CD4-positive, alpha-beta memory T cell (primary cell): ENCODE results near the gene C1QTNF5. TPM values are rescaled to one million over a fixed set of nuclear protein-coding genes. Genes with fewer than 3 reads are reported as not detected.

ENCODE experiments used
- CTCF ChIA-PET: fragments of 350-600 bp; sonication (Branson Sonifier 250); formaldehyde crosslinking; loops from one replicate; lab custom pipeline; 2021; ENCODE audit warnings: inconsistent platforms; ENCODE audit not compliant: partially characterized antibody; lab: Charles Lee
- POLR2A ChIA-PET: fragments of 350-600 bp; sonication (Branson Sonifier 250); formaldehyde crosslinking; loops from one replicate; lab custom pipeline; 2021; ENCODE audit not compliant: partially characterized antibody; lab: Charles Lee
- DNase-seq, 5 donors: peaks; one replicate each; pipeline versions ENCODE4 v3.0.0 to v3.0.0-alpha.2; 2020 to 2022; ENCODE audit warnings: mixed read lengths in 1 of 5
- H3K27ac ChIP-seq: one replicate; pipeline ENCODE4 v1.7.0; 2013; ENCODE audit warnings: low read depth, low read length
- H3K27me3 ChIP-seq: 2 replicates; pipeline ENCODE4 v1.7.0; 2013; ENCODE audit warnings: mild to moderate bottlenecking, low read length, moderate library complexity; ENCODE audit not compliant: insufficient read depth
- H3K36me3 ChIP-seq: 2 replicates; pipeline ENCODE4 v1.7.0; 2013; ENCODE audit warnings: mild to moderate bottlenecking, low read length, moderate library complexity; ENCODE audit not compliant: insufficient read depth
- H3K4me1 ChIP-seq: 2 replicates; pipeline ENCODE4 v1.7.0; 2013; ENCODE audit warnings: mild to moderate bottlenecking, low read length, moderate library complexity; ENCODE audit not compliant: insufficient read depth
- H3K4me3 ChIP-seq, 2 donors: one replicate each; pipeline ENCODE4 v1.7.0; 2013; ENCODE audit warnings: low read length in 2 of 2, mild to moderate bottlenecking in 1 of 2
- H3K9me3 ChIP-seq, 2 donors: one replicate each; pipeline ENCODE4 v1.7.0; 2013; ENCODE audit warnings: low read length in 2 of 2, control low read depth in 1 of 2; ENCODE audit not compliant: control insufficient read depth in 1 of 2
- H3K27ac Mint-ChIP-seq, 7 donors: one replicate each; pipeline ENCODE4 v1.8.0; 2020 to 2021; ENCODE audit warnings: mixed read lengths in 7 of 7, mild to moderate bottlenecking in 6 of 7, inconsistent platforms in 3 of 7, moderate library complexity in 3 of 7
- H3K27me3 Mint-ChIP-seq, 2 donors: one replicate each; pipeline ENCODE4 v1.8.0; 2020 to 2021; ENCODE audit warnings: mixed read lengths in 2 of 2
- H3K36me3 Mint-ChIP-seq, 2 donors: one replicate each; pipeline ENCODE4 v1.8.0; 2020 to 2021; ENCODE audit warnings: mixed read lengths in 2 of 2, inconsistent platforms in 1 of 2, mild to moderate bottlenecking in 1 of 2
- H3K4me1 Mint-ChIP-seq, 4 donors: one replicate each; pipeline ENCODE4 v1.8.0; 2020 to 2021; ENCODE audit warnings: mixed read lengths in 4 of 4, mild to moderate bottlenecking in 1 of 4
- H3K4me3 Mint-ChIP-seq, 8 donors: one replicate each; pipeline ENCODE4 v1.8.0; 2020 to 2021; ENCODE audit warnings: mixed read lengths in 8 of 8, mild to moderate bottlenecking in 7 of 8, moderate library complexity in 6 of 8, inconsistent platforms in 3 of 8
- H3K9me3 Mint-ChIP-seq, 8 donors: one replicate each; pipeline ENCODE4 v1.8.0; 2020 to 2021; ENCODE audit warnings: mixed read lengths in 8 of 8, mild to moderate bottlenecking in 5 of 8, inconsistent platforms in 3 of 8, moderate library complexity in 1 of 8
- intact Hi-C: fragments of 100-400 bp; cut with micrococcal nuclease; formaldehyde crosslinking; loops from one replicate; pipeline ENCODE4 v1.15.1; 2023
- polyA plus RNA-seq, 2 donors: library from polyadenylated mRNA; unstranded; fragments of 300-500 nt; fragmentation: Illumina TruSeq; gene quantifications; one replicate each; pipeline ENCODE4 v1.2.3, GENCODE V29; 2021
- total RNA-seq, 2 experiments: library from RNA; stranded (reverse); gene quantifications; one replicate each; pipeline ENCODE4 v1.2.3, GENCODE V29; 2021

C1QTNF5 gene
- total and polyA plus RNA-seq, 4 experiments from 2014 or later, result not detected

GRCh38 chr11:119310682-119311052 is 30.0 kb downstream of the C1QTNF5 start:
- Mint-ChIP-seq H3K9me3 (no peaks in the 10 kb centered on the region), H3K27me3 (peaks cover 1 to 8% of the 10 kb centered on the region in 2 donors), H3K4me3 (no peak overlapping the region), H3K27ac (peak overlapping the region in 1 of 7 donors; percentile 48), H3K36me3 (peaks cover 5 to 12% of the 10 kb centered on the region in 2 donors), H3K4me1 (peaks cover 11 to 30% (median 17%) of the 10 kb centered on the region in 4 donors)
- Histone ChIP-seq H3K4me1 (peaks cover 29% of the 10 kb centered on the region), H3K9me3 (no peaks in the 10 kb centered on the region), H3K4me3 (no peak overlapping the region), H3K27ac (no peak overlapping the region), H3K36me3 (no peaks in the 10 kb centered on the region), H3K27me3 (peaks cover 2% of the 10 kb centered on the region)
- intact Hi-C loops, result no loop called here
- ChIA-PET POLR2A (no interaction called here), CTCF (interaction anchor here (13.7 kb wide), 1 partner anchor 12 kb away, joined by 86 read pairs; no protein-coding TSS in a partner anchor)
- no peak for DNase-seq

GRCh38 chr11:119309953-119310681 is 30.6 kb downstream of the C1QTNF5 start:
- Mint-ChIP-seq H3K27me3 (peaks cover 0 to 3% of the 10 kb centered on the region in 2 donors), H3K4me3 (no peak overlapping the region), H3K9me3 (no peaks in the 10 kb centered on the region), H3K27ac (peak overlapping the region in 3 of 7 donors; percentile 22 to 55 (median 49)), H3K4me1 (peaks cover 12 to 30% (median 17%) of the 10 kb centered on the region in 4 donors), H3K36me3 (peaks cover 10 to 16% of the 10 kb centered on the region in 2 donors)
- no peak for DNase-seq
- Histone ChIP-seq H3K9me3 (no peaks in the 10 kb centered on the region), H3K4me3 (no peak overlapping the region), H3K4me1 (peaks cover 29% of the 10 kb centered on the region), H3K27ac (no peak overlapping the region), H3K36me3 (no peaks in the 10 kb centered on the region), H3K27me3 (no peaks in the 10 kb centered on the region)
- ChIA-PET POLR2A (interaction anchor here (0.7 kb wide), 1 partner anchor 11 kb away, joined by 3 read pairs; no protein-coding TSS in a partner anchor), CTCF (interaction anchor here (1.3 to 13.7 kb wide), 2 partner anchors 12 to 13 kb away, joined by 3 to 86 read pairs; no protein-coding TSS in a partner anchor)
- intact Hi-C loops, result no loop called here

- CTCF ChIA-PET, result interaction anchor here (1.3 to 13.7 kb wide), 2 partner anchors 12 to 13 kb away, joined by 3 to 86 read pairs; no protein-coding TSS in a partner anchor
- Mint-ChIP-seq H3K4me1 (peaks cover 12 to 29% (median 17%) of the 10 kb centered on the region in 4 donors), H3K27me3 (peaks cover 0 to 3% of the 10 kb centered on the region in 2 donors), H3K36me3 (peaks cover 14 to 17% of the 10 kb centered on the region in 2 donors), H3K27ac (peak overlapping the region in 4 of 7 donors; percentile 15 to 75 (median 52)), H3K4me3 (no peak overlapping the region), H3K9me3 (no peaks in the 10 kb centered on the region)
- DNase-seq, result no peak
- Histone ChIP-seq H3K4me1 (peaks cover 26% of the 10 kb centered on the region), H3K9me3 (no peaks in the 10 kb centered on the region), H3K36me3 (no peaks in the 10 kb centered on the region), H3K27ac (no peak overlapping the region), H3K27me3 (no peaks in the 10 kb centered on the region), H3K4me3 (no peak overlapping the region)
- POLR2A ChIA-PET, result interaction anchor here (0.7 kb wide), 1 partner anchor 11 kb away, joined by 3 read pairs; no protein-coding TSS in a partner anchor
- intact Hi-C loops, result no loop called here
Measured at GRCh38 chr11:119309411-119309810, 31.3 kb downstream of the C1QTNF5 start.

GRCh38 chr11:119307974-119308373 is 32.7 kb downstream of the C1QTNF5 start:
- H3K36me3 ChIP-seq, result peaks cover 13% of the 10 kb centered on the region
- CTCF ChIA-PET, result interaction anchor here (0.9 to 13.7 kb wide), 7 partner anchors 12 to 213 kb away, joined by 3 to 86 read pairs (median 3); a partner anchor contains a TSS
- Mint-ChIP-seq H3K9me3 (no peaks in the 10 kb centered on the region), H3K36me3 (peaks cover 22 to 27% of the 10 kb centered on the region in 2 donors), H3K27ac (no peak overlapping the region), H3K27me3 (no peaks in the 10 kb centered on the region), H3K4me3 (no peak overlapping the region), H3K4me1 (peaks cover 12 to 25% (median 17%) of the 10 kb centered on the region in 4 donors)
- H3K9me3 ChIP-seq, result no peaks in the 10 kb centered on the region
- DNase-seq, result no peak
- intact Hi-C loops, result no loop called here
- H3K4me1 ChIP-seq, result peaks cover 26% of the 10 kb centered on the region
- no peak overlapping the region for H3K27ac ChIP-seq
- no peaks in the 10 kb centered on the region for H3K27me3 ChIP-seq
- POLR2A ChIA-PET, result interaction anchor here (0.8 kb wide), 1 partner anchor 9 kb away, joined by 3 read pairs; the partner anchor contains the start of gene MCAM
- H3K4me3 ChIP-seq, result no peak overlapping the region

DNA sequence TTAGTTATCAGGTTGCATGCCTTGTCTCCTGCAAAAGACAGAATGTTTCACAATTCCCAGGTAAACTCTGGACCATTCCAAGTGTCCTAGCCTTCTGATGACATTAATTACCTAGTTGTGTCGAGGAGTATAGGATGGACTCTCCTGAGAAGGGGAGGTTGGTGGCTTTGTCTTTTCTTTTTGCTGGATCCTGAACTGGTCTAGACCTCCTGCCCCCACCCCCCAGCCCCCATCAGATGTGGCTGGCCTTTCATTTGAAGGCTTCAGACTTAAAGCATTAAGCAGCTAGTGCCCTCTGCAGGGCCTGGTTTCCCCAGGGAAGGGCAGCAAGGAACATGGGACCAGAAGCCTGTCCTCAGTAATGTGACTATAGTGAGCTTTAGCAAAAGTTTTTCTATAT is 33.5 kb downstream of the C1QTNF5 start:
- intact Hi-C loops, result no loop called here
- ChIA-PET CTCF (interaction anchor here (0.9 to 13.7 kb wide), 7 partner anchors 12 to 212 kb away, joined by 3 to 86 read pairs (median 3); a partner anchor contains a TSS), POLR2A (interaction anchor here (1.0 to 1.5 kb wide), 2 partner anchors 8 to 101 kb away, joined by 3 to 6 read pairs; partner anchors contain the start of gene CBL)
- no peaks in the 10 kb centered on the region for H3K27me3 Mint-ChIP-seq
- Histone ChIP-seq H3K4me3 (no peak overlapping the region), H3K27me3 (no peaks in the 10 kb centered on the region), H3K4me1 (peaks cover 26% of the 10 kb centered on the region), H3K27ac (no peak overlapping the region), H3K9me3 (no peaks in the 10 kb centered on the region), H3K36me3 (peaks cover 21% of the 10 kb centered on the region)
- peak overlapping the region in 2 of 7 donors; percentile 80 to 89 for H3K27ac Mint-ChIP-seq
- no peaks in the 10 kb centered on the region for H3K9me3 Mint-ChIP-seq
- H3K4me1 Mint-ChIP-seq, result peaks cover 12 to 25% (median 17%) of the 10 kb centered on the region in 4 donors
- H3K36me3 Mint-ChIP-seq, result peaks cover 29 to 33% of the 10 kb centered on the region in 2 donors
- no peak for DNase-seq
- H3K4me3 Mint-ChIP-seq, result no peak overlapping the region

DNA sequence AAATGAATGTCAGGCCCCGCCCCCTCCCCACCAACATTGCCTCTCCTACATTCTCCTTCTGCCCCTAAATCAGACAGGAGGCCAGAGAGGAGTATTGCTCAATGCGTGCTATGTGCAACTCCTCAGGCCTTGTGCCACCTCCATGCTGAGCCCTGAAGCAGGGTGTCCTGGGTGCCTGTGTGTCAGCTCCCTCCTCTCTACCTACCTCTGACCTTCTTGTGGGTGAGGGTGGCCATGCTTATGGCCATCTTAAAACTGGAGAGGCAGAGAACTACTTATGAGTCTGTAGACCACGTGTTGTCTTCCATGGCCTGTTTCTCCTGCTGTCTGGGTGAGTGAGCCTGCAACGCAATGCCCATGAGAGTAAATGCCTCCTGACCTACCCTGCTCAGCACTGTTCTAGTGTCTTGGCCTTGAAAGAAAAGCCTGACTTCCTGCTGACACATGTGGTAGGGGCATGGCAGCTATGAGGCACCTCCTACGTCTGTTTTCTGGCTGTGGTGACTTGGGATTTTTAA is 34.3 kb downstream of the C1QTNF5 start:
- Mint-ChIP-seq H3K36me3 (peaks cover 31 to 41% of the 10 kb centered on the region in 2 donors), H3K4me1 (peaks cover 12 to 25% (median 17%) of the 10 kb centered on the region in 4 donors), H3K27me3 (no peaks in the 10 kb centered on the region), H3K9me3 (no peaks in the 10 kb centered on the region), H3K27ac (peak overlapping the region; percentile 78 to 94 (median 87)), H3K4me3 (peak overlapping the region in 6 of 8 donors; percentile 13 to 68 (median 50))
- Histone ChIP-seq H3K27ac (no peak overlapping the region), H3K27me3 (no peaks in the 10 kb centered on the region), H3K4me1 (peaks cover 26% of the 10 kb centered on the region), H3K4me3 (no peak overlapping the region), H3K9me3 (no peaks in the 10 kb centered on the region), H3K36me3 (peaks cover 27% of the 10 kb centered on the region)
- ChIA-PET CTCF (interaction anchor here (1.0 to 13.7 kb wide), 4 partner anchors 16 to 101 kb away, joined by 3 to 86 read pairs (median 6); partner anchors contain the start of gene CBL), POLR2A (interaction anchor here (1.0 to 1.5 kb wide), 2 partner anchors 9 to 100 kb away, joined by 3 to 6 read pairs; partner anchors contain the start of gene CBL)
- intact Hi-C loops, result no loop called here
- DNase-seq, result peak in 2 of 5 donors; percentile 31 to 41
